H1 (cell line): ENCODE results near the gene RMC1. TPM values are rescaled to one million over a fixed set of nuclear protein-coding genes. Genes with fewer than 3 reads are reported as not detected.

Source experiments
- ASH2L ChIP-seq: fragments of 200-600, 300-600 bp; sonication (generic); IDR thresholded peaks from one replicate; pipeline ENCODE4 v1.7.1; 2017; ENCODE audit warnings: low read length
- KDM4A ChIP-seq: IDR thresholded peaks from one replicate; pipeline ENCODE4 v1.7.1; 2012; ENCODE audit warnings: low read depth, mild to moderate bottlenecking, moderate library complexity, low read length, inconsistent platforms; ENCODE audit not compliant: severe bottlenecking
- NRF1 ChIP-seq: IDR thresholded peaks from 2 replicates; pipeline ENCODE4 v1.6.1; 2011; ENCODE audit warnings: mild to moderate bottlenecking, low read depth, low read length, improper control_type of control experiment
- SIN3A ChIP-seq, 2 experiments: IDR thresholded peaks in 1 of 2; conservative IDR thresholded peaks in 1 of 2; 2 replicates each; pipeline ENCODE4 v1.6.1; 2011 to 2012; ENCODE audit warnings: low read length in 2 of 2, improper control_type of control experiment in 1 of 2, low read depth in 1 of 2, mild to moderate bottlenecking in 1 of 2
- polyA plus RNA-seq, 7 experiments: library from polyadenylated mRNA; depleted of rRNA in 3 of 7; stranded (reverse) in 5 of 7; unstranded in 2 of 7; fragments of >200 nt in 5 of 7; fragments of 200-250 nt in 2 of 7; gene quantifications; 1 replicate in 5 of 7; 2 replicates in 1 of 7; 4 replicates in 1 of 7; pipeline versions ENCODE4 v1.2.1 to v1.2.3, GENCODE V29; 2011 to 2013; ENCODE audit warnings: missing spikeins in 2 of 7, mixed read lengths in 2 of 7
- small RNA-seq: library from polyadenylated mRNA; stranded (forward); fragments of <200 nt; extraction: miRNeasy Mini kit (QIAGEN cat#:217004); gene quantifications from one replicate; pipeline ENCODE3, GENCODE V24; 2013; ENCODE audit not compliant: insufficient read depth
- total RNA-seq: library from RNA; stranded (reverse); fragmentation: NEBNext Ultra II Directional; extraction: Animal tissue kit (Norgen Biotek cat#: 25700); gene quantifications from 2 replicates; pipeline ENCODE4 v1.2.1, GENCODE V29; 2021

The RMC1 gene
- total and polyA plus RNA-seq, 2 of the 8 experiments (the other 6 are each of a cell fraction or from before 2014, with no cell fraction given): 16.4 to 20.1 TPM

GRCh38 chr18:23580677-23581367 lies 77.5 kb downstream of the RMC1 start (continued):
- TF ChIP-seq ASH2L (no peak), SIN3A (conservative IDR thresholded peaks at IDR 0.05 in 1 of 2, IDR thresholded peaks at IDR 0.05 in 1 of 2; ENCODE audit: low read depth in 1 of 2, low read length in 2 of 2) (no peak), KDM4A (no peak), NRF1 (no peak)

Small RNA genes lying within 50 kb of the gene (small RNA-seq; reads per million reads assigned to genes)
- gene AC026634.1 (not detected), gene RF00019 (not detected)

Other genes starting within 250 kb of the RMC1 start
- gene RIOK3, start 50.2 kb upstream of the RMC1 start, total RNA-seq: 17.6 and 24.3 TPM in 2 replicates
- gene RIOK3, start 50.2 kb upstream of the RMC1 start, polyA plus RNA-seq (2011; rRNA removed): 5.8 and 7.5 TPM in 2 replicates
- 36.4 and 39.5 TPM in 2 replicates for gene NPC1, start 83.0 kb downstream of the RMC1 start, total RNA-seq
- 33.9 and 34.1 TPM in 2 replicates for gene NPC1, start 83.0 kb downstream of the RMC1 start, polyA plus RNA-seq (2011; rRNA removed)
- gene ANKRD29, start 159.4 kb downstream of the RMC1 start, total RNA-seq: 6.3 and 7.3 TPM in 2 replicates
- gene ANKRD29, start 159.4 kb downstream of the RMC1 start, polyA plus RNA-seq (2011; rRNA removed): 2.2 and 3.0 TPM in 2 replicates
- 3.3 and 5.0 TPM in 2 replicates for gene LAMA3, start 185.9 kb downstream of the RMC1 start, total RNA-seq
- 0.58 and 0.76 TPM in 2 replicates for gene LAMA3, start 185.9 kb downstream of the RMC1 start, polyA plus RNA-seq (2011; rRNA removed)